PC-3 (cell line): ENCODE measurements around the gene RRAS. TPM values are rescaled to one million over a fixed set of nuclear protein-coding genes. Genes with fewer than 3 reads are reported as not detected.

Experiments used
- ATAC-seq: fragments of 200-7000 bp; cut with Tn5 transposase; 2 replicates; pipeline ENCODE4 v1.9.1; 2020; ENCODE audit warnings: mild to moderate bottlenecking, moderate library complexity
- BruUV-seq: library from RNA; stranded (reverse); fragments of 400-500 nt; replicated peaks from 2 replicates; lab custom pipeline; 2021; lab: Mats Ljungman, UMichigan
- CTCF ChIA-PET: fragments of 300-600 bp; sonication (Branson Sonifier 250); formaldehyde crosslinking; loops from one replicate; lab custom pipeline; 2022; ENCODE audit warnings: antibody characterized with exemption; lab: Charles Lee
- POLR2A ChIA-PET: fragments of 300-600 bp; sonication (Branson Sonifier 250); formaldehyde crosslinking; loops from one replicate; lab custom pipeline; 2022; ENCODE audit warnings: antibody characterized with exemption; ENCODE audit not compliant: unreplicated experiment; lab: Charles Lee
- DNase-seq: peaks from one replicate; pipeline ENCODE4 v3.0.0-alpha.2; 2015
- H2AFZ ChIP-seq: fragments of 300-600 bp; sonication (generic); 2 replicates; pipeline ENCODE4 v1.6.0; 2016; ENCODE audit warnings: antibody characterized with exemption, low read length
- H3F3A ChIP-seq: fragments of 300-600 bp; sonication (generic); one replicate; pipeline ENCODE4 v1.6.0; 2017; ENCODE audit warnings: antibody characterized with exemption, low read length, control low read depth, mild to moderate bottlenecking; ENCODE audit not compliant: unreplicated experiment
- H3K27ac ChIP-seq: fragments of 300-600 bp; sonication (generic); 2 replicates; pipeline ENCODE4 v1.5.1; 2016; ENCODE audit warnings: mild to moderate bottlenecking, low read length
- H3K27me3 ChIP-seq: fragments of 300-600 bp; sonication (generic); 2 replicates; pipeline ENCODE4 v1.6.1; 2016; ENCODE audit warnings: low read length, mixed read lengths
- H3K36me3 ChIP-seq: fragments of 300-600 bp; sonication (generic); 2 replicates; pipeline ENCODE4 v1.6.1; 2016; ENCODE audit warnings: low read depth, mixed run types, low read length, mixed read lengths
- H3K4me1 ChIP-seq: fragments of 300-600 bp; sonication (generic); 2 replicates; pipeline ENCODE4 v1.5.1; 2016; ENCODE audit warnings: low read length; ENCODE audit not compliant: insufficient read depth
- H3K4me2 ChIP-seq: fragments of 300-600 bp; sonication (generic); 2 replicates; pipeline ENCODE4 v1.6.0; 2016; ENCODE audit warnings: low read length
- H3K4me3 ChIP-seq: fragments of 300-600 bp; sonication (generic); 2 replicates; pipeline ENCODE4 v1.5.1; 2016; ENCODE audit warnings: mild to moderate bottlenecking, low read length, mixed read lengths
- H3K79me2 ChIP-seq: fragments of 300-600 bp; sonication (generic); 2 replicates; pipeline ENCODE4 v1.6.1; 2017; ENCODE audit warnings: low read length, mixed read lengths
- H3K9ac ChIP-seq: fragments of 300-600 bp; sonication (generic); 2 replicates; pipeline ENCODE4 v1.6.0; 2016; ENCODE audit warnings: mild to moderate bottlenecking, low read length
- H3K9me2 ChIP-seq: fragments of 300-600 bp; sonication (generic); replicated peaks from 2 replicates; pipeline ENCODE4 v1.6.1; 2016; ENCODE audit warnings: mixed run types, low read length, mixed read lengths
- H3K9me3 ChIP-seq: fragments of 300-600 bp; sonication (generic); 2 replicates; pipeline ENCODE4 v1.6.1; 2016; ENCODE audit warnings: low read length, mixed read lengths
- H4K20me1 ChIP-seq: fragments of 300-600 bp; sonication (generic); 2 replicates; pipeline ENCODE4 v1.6.1; 2016; ENCODE audit warnings: low read length, mixed read lengths
- CTCF ChIP-seq: fragments of 300-600 bp; sonication (generic); conservative IDR thresholded peaks from 2 replicates; pipeline ENCODE4 v1.5.1; 2017; ENCODE audit warnings: antibody characterized with exemption, low read depth, mild to moderate bottlenecking, low read length
- EZH2 ChIP-seq: fragments of 300-600 bp; sonication (generic); IDR thresholded peaks from one replicate; pipeline ENCODE4 v1.6.1; 2017; ENCODE audit warnings: antibody characterized with exemption, mild to moderate bottlenecking, low read length; ENCODE audit not compliant: unreplicated experiment
- EZH2phosphoT487 ChIP-seq: fragments of 300-600 bp; sonication (generic); IDR thresholded peaks from 2 replicates; pipeline ENCODE4 v1.6.1; 2018; ENCODE audit warnings: mild to moderate bottlenecking, antibody characterized with exemption, low read length, borderline replicate concordance
- intact Hi-C: fragments of 100-400 bp; cut with micrococcal nuclease; formaldehyde crosslinking; loops from 2 replicates; pipeline ENCODE4 v1.9.0; 2023
- total RNA-seq: library from RNA; depleted of rRNA; stranded (reverse); fragments of >200 nt; gene quantifications from 2 replicates; pipeline ENCODE4 v1.2.3, GENCODE V29; 2014

The RRAS gene
- total RNA-seq, 1 experiment from 2014 or later, result 32.0 TPM

- TF ChIP-seq EZH2 (no peak), EZH2phosphoT487 (no peak), CTCF (no peak)
- Histone ChIP-seq H3K27me3 (no peaks in the 10 kb centered on the region), H3K27ac (no peak overlapping the region), H4K20me1 (no peaks in the 10 kb centered on the region), H3K36me3 (peaks cover 51% of the 10 kb centered on the region), H3K79me2 (peaks cover 5% of the 10 kb centered on the region; the same call in 1 of the 2 replicates), H3K9me2 (no peaks in the 10 kb centered on the region), H2AFZ (no peak overlapping the region), H3K4me2 (no peak overlapping the region), H3K4me3 (no peak overlapping the region), H3K4me1 (0 out of 2 replicates have a peak, but pooled peaks cover under 1% of the 10 kb centered on the region), H3F3A (no peaks in the 10 kb centered on the region), H3K9me3 (no peaks in the 10 kb centered on the region), H3K9ac (no peak overlapping the region)
- POLR2A ChIA-PET, result no interaction called here
- intact Hi-C loops, result no loop called here
- DNase-seq (no peak), ATAC-seq (no peak)
- no TSS peak for BruUV-seq
- CTCF ChIA-PET, result no interaction called here
These were observed 18.9 kb upstream of the RRAS start for GRCh38 chr19:49658566-49659442.

- DNase-seq (no peak), ATAC-seq (no peak)
- Histone ChIP-seq H3K79me2 (peaks cover 1% of the 10 kb centered on the region; the same call in 1 of the 2 replicates), H3K4me1 (no peaks in the 10 kb centered on the region), H4K20me1 (0 out of 2 replicates have a peak, but pooled peaks cover 3% of the 10 kb centered on the region), H3K9ac (no peak overlapping the region), H3F3A (no peaks in the 10 kb centered on the region), H3K4me3 (no peak overlapping the region), H3K4me2 (no peak overlapping the region), H3K27me3 (no peaks in the 10 kb centered on the region), H3K9me2 (no peaks in the 10 kb centered on the region), H3K9me3 (no peaks in the 10 kb centered on the region), H2AFZ (no peak overlapping the region), H3K36me3 (peaks cover 52% of the 10 kb centered on the region), H3K27ac (no peak overlapping the region)
- no peak for TF ChIP-seq CTCF
- TF ChIP-seq EZH2, result no peak
- BruUV-seq, result TSS peak; percentile 25
- intact Hi-C loops, result no loop called here
- CTCF ChIA-PET, result no interaction called here
- POLR2A ChIA-PET, result no interaction called here
These were observed 18.2 kb upstream of the RRAS start for GRCh38 chr19:49658139-49658517.
